ENCODE data around the gene AHCTF1. TPM values are rescaled to one million over a fixed set of nuclear protein-coding genes. Genes with fewer than 3 reads are reported as not detected.

AHCTF1 gene
- total and polyA plus RNA-seq, 2 experiments from 2014 or later = 21.7 to 49.8 TPM

DNA sequence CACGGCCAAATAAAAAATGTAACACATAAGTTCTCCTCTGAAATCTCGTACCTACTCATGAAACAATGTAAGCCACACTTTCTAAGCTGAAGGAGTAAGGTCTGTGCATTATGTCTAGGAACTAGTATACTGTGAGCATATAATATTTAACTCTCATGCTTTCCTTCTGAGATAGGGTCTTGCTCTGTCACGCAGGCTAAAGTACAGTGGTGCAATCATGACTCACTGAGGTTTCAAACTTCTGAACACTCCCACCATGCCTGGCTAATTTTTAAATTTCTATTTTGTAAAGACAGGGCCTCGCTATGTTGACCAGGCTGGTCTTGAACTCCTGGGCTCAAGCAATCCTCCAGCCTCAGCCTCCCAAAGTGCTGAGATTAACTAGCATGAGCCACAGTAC is 71.3 kb downstream of the AHCTF1 start:
- Histone ChIP-seq H3K36me3 (ENCODE audit: insufficient read depth) (peaks cover 61% of the 10 kb centered on the region), H3K4me2 (no peak overlapping the region), H3K4me3 (no peak overlapping the region), H3K27ac (ENCODE audit: low read depth) (no peak overlapping the region), H3K4me1 (ENCODE audit: insufficient read depth) (no peaks in the 10 kb centered on the region), H3K9me2 (ENCODE audit: insufficient read depth) (no peaks in the 10 kb centered on the region), H3F3A (replicated peaks; ENCODE audit: low read depth) (no peaks in the 10 kb centered on the region), H3K27me3 (ENCODE audit: insufficient read depth) (no peaks in the 10 kb centered on the region), H4K20me1 (replicated peaks; ENCODE audit: insufficient read depth) (peaks cover 3% of the 10 kb centered on the region; the same call in 1 of the 2 replicates), H2AFZ (no peak overlapping the region), H3K79me2 (replicated peaks; ENCODE audit: insufficient read depth) (no peaks in the 10 kb centered on the region)
- TF ChIP-seq CREB1 (CRISPR knock-in tag; IDR thresholded peaks at IDR 0.05; ENCODE audit: low read depth) (no peak), EZH2 (IDR thresholded peaks at IDR 0.05; ENCODE audit: low read depth, unreplicated experiment) (no peak), EZH2phosphoT487 (IDR thresholded peaks at IDR 0.05; ENCODE audit: unreplicated experiment) (no peak), POLR2AphosphoS5 (IDR thresholded peaks at IDR 0.05; ENCODE audit: low read depth) (no peak)
- TF ChIP-seq, protein P1, sequence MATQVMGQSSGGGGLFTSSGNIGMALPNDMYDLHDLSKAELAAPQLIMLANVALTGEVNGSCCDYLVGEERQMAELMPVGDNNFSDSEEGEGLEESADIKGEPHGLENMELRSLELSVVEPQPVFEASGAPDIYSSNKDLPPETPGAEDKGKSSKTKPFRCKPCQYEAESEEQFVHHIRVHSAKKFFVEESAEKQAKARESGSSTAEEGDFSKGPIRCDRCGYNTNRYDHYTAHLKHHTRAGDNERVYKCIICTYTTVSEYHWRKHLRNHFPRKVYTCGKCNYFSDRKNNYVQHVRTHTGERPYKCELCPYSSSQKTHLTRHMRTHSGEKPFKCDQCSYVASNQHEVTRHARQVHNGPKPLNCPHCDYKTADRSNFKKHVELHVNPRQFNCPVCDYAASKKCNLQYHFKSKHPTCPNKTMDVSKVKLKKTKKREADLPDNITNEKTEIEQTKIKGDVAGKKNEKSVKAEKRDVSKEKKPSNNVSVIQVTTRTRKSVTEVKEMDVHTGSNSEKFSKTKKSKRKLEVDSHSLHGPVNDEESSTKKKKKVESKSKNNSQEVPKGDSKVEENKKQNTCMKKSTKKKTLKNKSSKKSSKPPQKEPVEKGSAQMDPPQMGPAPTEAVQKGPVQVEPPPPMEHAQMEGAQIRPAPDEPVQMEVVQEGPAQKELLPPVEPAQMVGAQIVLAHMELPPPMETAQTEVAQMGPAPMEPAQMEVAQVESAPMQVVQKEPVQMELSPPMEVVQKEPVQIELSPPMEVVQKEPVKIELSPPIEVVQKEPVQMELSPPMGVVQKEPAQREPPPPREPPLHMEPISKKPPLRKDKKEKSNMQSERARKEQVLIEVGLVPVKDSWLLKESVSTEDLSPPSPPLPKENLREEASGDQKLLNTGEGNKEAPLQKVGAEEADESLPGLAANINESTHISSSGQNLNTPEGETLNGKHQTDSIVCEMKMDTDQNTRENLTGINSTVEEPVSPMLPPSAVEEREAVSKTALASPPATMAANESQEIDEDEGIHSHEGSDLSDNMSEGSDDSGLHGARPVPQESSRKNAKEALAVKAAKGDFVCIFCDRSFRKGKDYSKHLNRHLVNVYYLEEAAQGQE (IDR thresholded peaks at IDR 0.05; ENCODE audit: unreplicated experiment) = no peak
- Mint-ChIP-seq H3K9me3 (no peaks in the 10 kb centered on the region), H3K27ac (no peak overlapping the region), H3K4me1 (no peaks in the 10 kb centered on the region), H3K27me3 (ENCODE audit: insufficient read depth, low read depth, poor library complexity) (peaks cover 4% of the 10 kb centered on the region), H3K36me3 (ENCODE audit: low read depth) (peaks cover 65% of the 10 kb centered on the region), H3K4me3 (no peak overlapping the region)
- DNase-seq (ENCODE audit: low spot score) (no peak), ATAC-seq (no peak)

DNA sequence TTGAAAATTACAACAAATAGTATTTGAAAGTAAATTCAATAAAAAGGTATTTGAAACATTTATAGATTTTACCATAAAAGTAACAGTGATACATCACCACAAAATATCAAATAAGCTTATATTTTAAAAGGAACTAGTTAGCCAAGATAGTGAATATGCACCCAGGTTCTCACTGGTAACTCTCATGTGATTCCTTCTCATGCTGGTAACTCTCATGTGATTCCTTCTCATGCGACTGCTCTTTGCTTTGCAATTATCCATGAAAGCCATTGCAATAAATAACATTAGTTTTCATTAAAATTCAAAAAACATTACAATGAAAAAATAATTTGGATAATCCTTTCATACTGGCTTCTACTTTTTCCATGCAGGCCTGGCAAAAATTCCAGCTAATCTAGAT is 75.4 kb downstream of the AHCTF1 start:
- ATAC-seq (no peak), DNase-seq (ENCODE audit: low spot score) (no peak)
- no peaks in the 10 kb centered on the region for H3F3A ChIP-seq (replicated peaks; ENCODE audit: low read depth)
- H3K4me2 ChIP-seq = no peak overlapping the region
- H3K79me2 ChIP-seq (replicated peaks; ENCODE audit: insufficient read depth) = no peaks in the 10 kb centered on the region
- peaks cover 75% of the 10 kb centered on the region for H3K36me3 ChIP-seq (ENCODE audit: insufficient read depth)
- H3K27ac Mint-ChIP-seq = no peak overlapping the region
- peaks cover 6% of the 10 kb centered on the region; the same call in 1 of the 2 replicates for H4K20me1 ChIP-seq (replicated peaks; ENCODE audit: insufficient read depth)
- H3K9me3 Mint-ChIP-seq = no peaks in the 10 kb centered on the region
- H3K4me1 Mint-ChIP-seq = no peaks in the 10 kb centered on the region
- no peak overlapping the region for H3K4me3 ChIP-seq
- H3K27ac ChIP-seq (ENCODE audit: low read depth) = no peak overlapping the region
- no peak overlapping the region for H2AFZ ChIP-seq
- peaks cover 80% of the 10 kb centered on the region for H3K36me3 Mint-ChIP-seq (ENCODE audit: low read depth)
- no peaks in the 10 kb centered on the region for H3K4me1 ChIP-seq (ENCODE audit: insufficient read depth)
- H3K27me3 ChIP-seq (ENCODE audit: insufficient read depth) = no peaks in the 10 kb centered on the region
- peaks cover 4% of the 10 kb centered on the region for H3K27me3 Mint-ChIP-seq (ENCODE audit: insufficient read depth, low read depth, poor library complexity)
- H3K9me2 ChIP-seq (ENCODE audit: insufficient read depth) = no peaks in the 10 kb centered on the region
- H3K4me3 Mint-ChIP-seq = no peak overlapping the region
- TF ChIP-seq JUNB (IDR thresholded peaks at IDR 0.05; ENCODE audit: unreplicated experiment) (no peak), STAT1 (IDR thresholded peaks at IDR 0.05; ENCODE audit: unreplicated experiment) (no peak), EZH2phosphoT487 (IDR thresholded peaks at IDR 0.05; ENCODE audit: unreplicated experiment) (no peak), NANOG (IDR thresholded peaks at IDR 0.05; ENCODE audit: borderline replicate concordance) (no peak), POLR2AphosphoS5 (IDR thresholded peaks at IDR 0.05; ENCODE audit: low read depth) (no peak), ZNF331 (CRISPR knock-in tag; IDR thresholded peaks at IDR 0.05; ENCODE audit: low read depth) (no peak), EZH2 (IDR thresholded peaks at IDR 0.05; ENCODE audit: low read depth, unreplicated experiment) (no peak), ZNF114 (CRISPR knock-in tag; IDR thresholded peaks at IDR 0.05) (no peak)
- TF ChIP-seq, protein P2, sequence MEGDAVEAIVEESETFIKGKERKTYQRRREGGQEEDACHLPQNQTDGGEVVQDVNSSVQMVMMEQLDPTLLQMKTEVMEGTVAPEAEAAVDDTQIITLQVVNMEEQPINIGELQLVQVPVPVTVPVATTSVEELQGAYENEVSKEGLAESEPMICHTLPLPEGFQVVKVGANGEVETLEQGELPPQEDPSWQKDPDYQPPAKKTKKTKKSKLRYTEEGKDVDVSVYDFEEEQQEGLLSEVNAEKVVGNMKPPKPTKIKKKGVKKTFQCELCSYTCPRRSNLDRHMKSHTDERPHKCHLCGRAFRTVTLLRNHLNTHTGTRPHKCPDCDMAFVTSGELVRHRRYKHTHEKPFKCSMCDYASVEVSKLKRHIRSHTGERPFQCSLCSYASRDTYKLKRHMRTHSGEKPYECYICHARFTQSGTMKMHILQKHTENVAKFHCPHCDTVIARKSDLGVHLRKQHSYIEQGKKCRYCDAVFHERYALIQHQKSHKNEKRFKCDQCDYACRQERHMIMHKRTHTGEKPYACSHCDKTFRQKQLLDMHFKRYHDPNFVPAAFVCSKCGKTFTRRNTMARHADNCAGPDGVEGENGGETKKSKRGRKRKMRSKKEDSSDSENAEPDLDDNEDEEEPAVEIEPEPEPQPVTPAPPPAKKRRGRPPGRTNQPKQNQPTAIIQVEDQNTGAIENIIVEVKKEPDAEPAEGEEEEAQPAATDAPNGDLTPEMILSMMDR (conservative IDR thresholded peaks at IDR 0.05; ENCODE audit: low read depth in 2 of 2) = no peak
- TF ChIP-seq, protein P1 (IDR thresholded peaks at IDR 0.05; ENCODE audit: unreplicated experiment) = no peak
- TF ChIP-seq, protein P3, sequence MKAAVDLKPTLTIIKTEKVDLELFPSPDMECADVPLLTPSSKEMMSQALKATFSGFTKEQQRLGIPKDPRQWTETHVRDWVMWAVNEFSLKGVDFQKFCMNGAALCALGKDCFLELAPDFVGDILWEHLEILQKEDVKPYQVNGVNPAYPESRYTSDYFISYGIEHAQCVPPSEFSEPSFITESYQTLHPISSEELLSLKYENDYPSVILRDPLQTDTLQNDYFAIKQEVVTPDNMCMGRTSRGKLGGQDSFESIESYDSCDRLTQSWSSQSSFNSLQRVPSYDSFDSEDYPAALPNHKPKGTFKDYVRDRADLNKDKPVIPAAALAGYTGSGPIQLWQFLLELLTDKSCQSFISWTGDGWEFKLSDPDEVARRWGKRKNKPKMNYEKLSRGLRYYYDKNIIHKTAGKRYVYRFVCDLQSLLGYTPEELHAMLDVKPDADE (IDR thresholded peaks at IDR 0.05) = no peak

Measured in GM23338 (cell line).